ENCODE measurements around the gene PPM1H.

Gene PPM1H

DNA sequence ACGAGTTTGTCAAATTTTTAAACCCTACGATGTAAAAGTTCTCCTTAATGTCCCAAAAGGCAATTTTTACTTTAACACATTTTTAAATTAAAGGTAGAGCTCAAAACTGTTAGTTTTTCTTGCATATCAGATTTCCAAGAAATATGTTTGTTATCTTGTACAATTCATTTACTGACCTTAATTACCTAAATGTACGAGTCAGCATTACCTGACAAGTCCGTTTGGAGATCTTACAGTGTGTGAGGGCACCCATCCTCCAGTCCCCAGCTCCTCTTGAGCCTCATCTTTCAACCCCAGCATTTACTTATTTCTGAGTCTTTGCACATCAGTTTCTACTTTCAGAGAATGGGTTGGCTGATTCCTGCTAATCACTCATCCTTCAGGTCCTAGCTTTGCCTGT lies 23.7 kb downstream of the PPM1H start:
- TF ChIP-seq, protein P1, sequence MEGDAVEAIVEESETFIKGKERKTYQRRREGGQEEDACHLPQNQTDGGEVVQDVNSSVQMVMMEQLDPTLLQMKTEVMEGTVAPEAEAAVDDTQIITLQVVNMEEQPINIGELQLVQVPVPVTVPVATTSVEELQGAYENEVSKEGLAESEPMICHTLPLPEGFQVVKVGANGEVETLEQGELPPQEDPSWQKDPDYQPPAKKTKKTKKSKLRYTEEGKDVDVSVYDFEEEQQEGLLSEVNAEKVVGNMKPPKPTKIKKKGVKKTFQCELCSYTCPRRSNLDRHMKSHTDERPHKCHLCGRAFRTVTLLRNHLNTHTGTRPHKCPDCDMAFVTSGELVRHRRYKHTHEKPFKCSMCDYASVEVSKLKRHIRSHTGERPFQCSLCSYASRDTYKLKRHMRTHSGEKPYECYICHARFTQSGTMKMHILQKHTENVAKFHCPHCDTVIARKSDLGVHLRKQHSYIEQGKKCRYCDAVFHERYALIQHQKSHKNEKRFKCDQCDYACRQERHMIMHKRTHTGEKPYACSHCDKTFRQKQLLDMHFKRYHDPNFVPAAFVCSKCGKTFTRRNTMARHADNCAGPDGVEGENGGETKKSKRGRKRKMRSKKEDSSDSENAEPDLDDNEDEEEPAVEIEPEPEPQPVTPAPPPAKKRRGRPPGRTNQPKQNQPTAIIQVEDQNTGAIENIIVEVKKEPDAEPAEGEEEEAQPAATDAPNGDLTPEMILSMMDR (IDR thresholded peaks at IDR 0.05), result no peak

DNA sequence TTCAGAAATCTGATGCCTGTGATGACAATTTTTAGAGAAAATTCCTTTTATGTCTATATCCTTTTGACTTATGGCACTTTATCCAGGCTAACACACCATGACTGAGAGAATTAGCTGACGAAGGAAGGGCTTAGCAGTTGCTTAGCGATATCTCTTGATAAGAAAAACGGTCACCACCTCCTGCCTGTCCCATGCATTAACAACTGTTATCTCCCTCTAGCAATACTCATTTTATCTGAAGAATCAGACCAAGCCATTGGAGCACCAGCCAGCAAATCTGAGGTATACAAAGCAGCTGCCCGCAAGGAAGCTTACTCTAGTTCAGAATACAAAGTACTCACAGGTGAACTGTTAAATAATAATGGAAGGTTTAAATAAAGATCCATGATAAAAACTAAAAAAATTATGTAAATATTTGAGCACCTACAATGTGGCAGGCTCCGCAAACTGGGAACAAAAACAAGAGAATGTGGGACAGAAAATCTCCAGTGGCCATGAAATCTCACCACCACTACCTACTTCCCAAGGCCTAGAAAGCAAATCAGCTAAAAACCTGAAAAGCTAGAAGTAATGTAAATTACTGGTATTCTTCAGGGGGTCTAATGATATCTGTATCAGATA lies 24.3 kb downstream of the PPM1H start:
- H3K36me3 ChIP-seq, result no peaks in the 10 kb centered on the region
- H3K4me1 ChIP-seq (ENCODE audit: control insufficient read depth in 1 of 2, insufficient read depth in 1 of 2, low read depth in 1 of 2, low read length in 1 of 2), result peaks cover 24 to 35% of the 10 kb centered on the region in 2 experiments
- H3K27ac ChIP-seq, result no peak overlapping the region
- no peaks in the 10 kb centered on the region for H3K27me3 ChIP-seq
- no peaks in the 10 kb centered on the region for H3K9me3 ChIP-seq
- TF ChIP-seq, protein P1 (IDR thresholded peaks at IDR 0.05), result no peak
- no peak overlapping the region for H3K4me3 ChIP-seq (ENCODE audit: low read depth in 1 of 2, low read length in 1 of 2)

More for the DNA sequence above, 23.7 kb downstream of the PPM1H start:
- Histone ChIP-seq H3K9me3 (no peaks in the 10 kb centered on the region), H3K36me3 (no peaks in the 10 kb centered on the region), H3K27ac (no peak overlapping the region), H3K4me1 (ENCODE audit: control insufficient read depth in 1 of 2, insufficient read depth in 1 of 2, low read depth in 1 of 2, low read length in 1 of 2) (peaks cover 24 to 39% of the 10 kb centered on the region in 2 experiments), H3K4me3 (ENCODE audit: low read depth in 1 of 2, low read length in 1 of 2) (no peak overlapping the region), H3K27me3 (no peaks in the 10 kb centered on the region)

DNA sequence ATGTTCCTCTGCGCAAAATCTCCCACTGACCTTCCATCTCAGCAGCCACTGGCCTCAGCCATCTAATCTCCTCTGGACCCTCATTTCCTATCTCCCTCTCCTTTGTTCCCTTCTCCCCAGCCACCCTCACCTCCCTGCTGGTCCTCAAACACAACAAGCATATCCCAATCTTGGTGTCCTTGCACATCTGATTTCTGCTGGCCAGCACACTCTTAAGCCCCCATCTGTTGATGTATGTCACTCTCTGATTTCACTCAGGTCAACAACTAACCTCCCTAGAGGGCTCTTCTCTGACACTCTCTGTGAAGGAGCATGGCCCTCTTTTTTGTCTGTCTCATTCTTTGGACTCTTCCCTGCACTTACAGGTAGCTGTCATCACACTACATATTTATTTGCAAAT lies 25.6 kb downstream of the PPM1H start:
- TF ChIP-seq, protein P1 (IDR thresholded peaks at IDR 0.05), result no peak
- no peak overlapping the region for H3K27ac ChIP-seq
- no peaks in the 10 kb centered on the region for H3K36me3 ChIP-seq

DNA sequence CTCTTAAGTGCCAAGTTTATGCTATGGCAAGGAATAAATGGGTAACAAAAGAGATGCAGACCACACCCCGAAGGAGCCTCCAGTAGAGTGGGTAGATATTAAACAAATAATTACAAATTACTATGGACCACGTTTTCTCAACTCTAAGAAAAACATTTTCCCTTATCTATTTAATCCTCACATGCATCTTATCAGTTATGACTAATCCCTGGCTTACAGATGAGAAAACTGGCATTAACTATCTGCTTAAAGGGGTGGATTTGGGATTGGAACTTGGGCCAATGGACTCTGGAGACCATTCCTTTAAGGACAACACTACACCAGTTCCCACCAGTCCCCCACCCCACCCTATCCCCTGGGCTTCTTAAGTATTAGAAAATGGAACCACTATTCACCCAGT lies 26.3 kb downstream of the PPM1H start:
- TF ChIP-seq, protein P1 (IDR thresholded peaks at IDR 0.05), result no peak
- Histone ChIP-seq H3K27me3 (no peaks in the 10 kb centered on the region), H3K27ac (no peak overlapping the region), H3K4me3 (ENCODE audit: low read depth in 1 of 2, low read length in 1 of 2) (no peak overlapping the region), H3K4me1 (ENCODE audit: control insufficient read depth in 1 of 2, insufficient read depth in 1 of 2, low read depth in 1 of 2, low read length in 1 of 2) (peaks cover 5 to 15% of the 10 kb centered on the region in 2 experiments), H3K9me3 (no peaks in the 10 kb centered on the region), H3K36me3 (no peaks in the 10 kb centered on the region)

More for the DNA sequence above, 25.6 kb downstream of the PPM1H start:
- H3K9me3 ChIP-seq, result no peaks in the 10 kb centered on the region
- H3K4me1 ChIP-seq (ENCODE audit: control insufficient read depth in 1 of 2, insufficient read depth in 1 of 2, low read depth in 1 of 2, low read length in 1 of 2), result peaks cover 12 to 22% of the 10 kb centered on the region in 2 experiments
- H3K4me3 ChIP-seq (ENCODE audit: low read depth in 1 of 2, low read length in 1 of 2), result no peak overlapping the region
- H3K27me3 ChIP-seq, result no peaks in the 10 kb centered on the region

DNA sequence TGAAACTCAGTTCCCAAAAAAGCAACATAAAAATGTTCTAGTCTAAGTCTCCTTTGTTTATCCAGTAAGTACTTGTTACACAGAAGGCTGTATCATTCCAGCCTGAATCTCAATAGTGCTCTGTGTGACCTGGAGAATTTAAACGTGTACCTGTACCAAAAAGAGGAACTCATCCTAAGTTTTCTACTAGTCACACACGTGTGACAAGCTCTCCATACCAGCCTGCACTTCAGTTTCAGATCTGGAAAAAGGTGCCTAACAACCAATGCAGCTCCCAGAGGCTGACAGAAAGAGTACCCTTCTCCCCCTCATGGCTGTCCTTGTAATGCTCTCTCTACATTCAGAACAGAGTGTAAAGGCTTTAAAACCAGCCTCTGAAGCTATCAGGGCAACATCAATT lies 27.4 kb downstream of the PPM1H start:
- Histone ChIP-seq H3K27ac (no peak overlapping the region), H3K4me3 (ENCODE audit: low read depth in 1 of 2, low read length in 1 of 2) (no peak overlapping the region), H3K27me3 (no peaks in the 10 kb centered on the region), H3K36me3 (no peaks in the 10 kb centered on the region), H3K9me3 (no peaks in the 10 kb centered on the region), H3K4me1 (ENCODE audit: control insufficient read depth in 1 of 2, insufficient read depth in 1 of 2, low read depth in 1 of 2, low read length in 1 of 2) (peaks cover 8 to 15% of the 10 kb centered on the region in 2 experiments)
- TF ChIP-seq, protein P1 (IDR thresholded peaks at IDR 0.05), result no peak
